NCI-H2081 (cell line): ENCODE measurements around the gene RAB11FIP4.

Experiments used
- DNase-seq, 2 experiments: peaks; one replicate each; lab custom pipeline; 2025; lab: John Stamatoyannopoulos, UW

Gene RAB11FIP4

DNA sequence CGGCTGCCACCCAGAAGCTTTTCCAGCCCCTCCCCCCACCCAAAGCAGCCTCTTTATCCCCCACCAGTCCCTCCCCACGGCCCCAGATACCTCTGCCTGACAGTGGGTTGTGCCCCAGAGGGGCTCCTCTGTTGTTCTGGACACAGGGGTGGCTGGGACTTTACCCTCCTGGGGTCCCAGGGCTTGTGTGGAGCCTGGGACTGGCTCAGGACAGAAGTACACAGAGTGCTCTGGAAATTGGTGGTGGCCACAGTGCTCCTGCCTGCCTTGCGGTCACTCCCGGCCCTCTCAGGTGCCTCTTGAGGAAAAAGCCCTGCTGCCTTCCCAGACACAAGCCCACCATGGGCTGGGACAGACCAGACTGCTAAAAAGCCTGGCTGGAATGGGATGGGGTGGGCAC lies 68.2 kb downstream of the RAB11FIP4 start:
- no peak for DNase-seq

DNA sequence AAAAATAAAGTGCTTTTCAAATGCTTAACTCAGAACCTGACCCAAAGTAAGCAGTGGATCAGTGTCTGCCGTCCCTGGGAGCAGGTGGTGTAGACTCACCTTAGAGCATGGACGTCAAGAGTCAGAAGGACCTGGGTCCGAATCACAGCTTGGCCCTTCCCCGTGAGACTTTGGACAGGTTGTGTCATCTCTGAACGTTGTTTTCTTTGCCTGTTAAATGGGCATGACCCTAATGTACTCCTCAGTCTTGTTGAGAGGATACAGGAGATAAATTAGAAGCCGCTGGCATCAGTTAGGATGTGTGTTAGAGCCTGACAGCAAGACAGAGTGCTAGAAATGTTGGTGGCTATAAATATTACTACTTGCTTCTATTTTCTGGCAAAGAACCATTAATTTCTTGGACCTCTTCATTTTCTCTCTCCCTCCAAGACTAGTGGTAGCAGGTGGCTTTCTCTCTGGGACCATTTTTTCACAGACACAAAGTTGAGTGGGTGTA lies 68.8 kb downstream of the RAB11FIP4 start:
- no peak for DNase-seq

DNA sequence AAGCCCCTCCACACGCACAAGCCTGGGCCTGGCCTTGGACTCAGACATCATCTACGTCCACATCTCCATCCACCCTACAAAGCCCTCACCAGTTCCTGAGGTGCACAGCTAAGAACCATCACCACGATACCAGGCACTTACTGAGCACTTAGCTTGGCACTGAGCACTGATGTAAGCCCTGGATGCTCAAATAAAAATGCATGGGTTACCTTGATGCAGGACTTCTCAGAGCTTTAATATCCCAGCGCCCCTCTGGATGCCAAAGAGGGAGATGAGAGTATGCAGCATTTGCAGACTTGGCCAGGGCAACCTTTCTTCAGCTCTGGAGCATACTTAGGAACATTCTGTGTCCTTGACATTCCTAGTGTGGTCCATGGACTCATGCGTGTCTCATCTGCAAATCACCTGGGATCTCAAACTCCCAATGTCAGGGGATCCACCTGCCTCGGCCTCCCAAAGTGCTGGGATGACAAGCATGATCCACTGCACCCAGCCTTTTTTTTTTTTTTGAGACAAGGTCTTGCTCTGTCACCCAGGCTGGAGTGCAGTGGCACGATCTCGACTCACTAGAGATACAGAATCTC lies 69.8 kb downstream of the RAB11FIP4 start:
- no peak for DNase-seq

DNA sequence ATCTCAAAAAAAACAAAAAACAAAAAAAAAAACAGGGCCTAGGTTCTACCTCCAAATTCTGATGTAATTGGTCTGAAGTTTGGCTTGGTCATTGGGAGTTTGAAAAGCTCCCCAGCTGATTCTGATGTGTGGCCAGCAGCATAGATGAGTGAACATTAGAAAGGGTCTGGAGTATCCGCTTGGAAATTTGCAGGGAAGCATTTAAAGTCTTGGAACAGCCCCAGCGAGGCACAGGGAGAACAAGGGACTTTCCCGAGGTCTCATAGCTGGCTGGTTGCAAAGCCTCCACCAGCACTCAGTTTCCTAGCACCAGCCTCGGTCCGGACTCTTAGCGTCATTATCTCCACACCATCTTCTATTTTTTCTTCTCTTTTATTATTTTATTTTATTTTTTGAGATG lies 70.8 kb downstream of the RAB11FIP4 start:
- no peak for DNase-seq

DNA sequence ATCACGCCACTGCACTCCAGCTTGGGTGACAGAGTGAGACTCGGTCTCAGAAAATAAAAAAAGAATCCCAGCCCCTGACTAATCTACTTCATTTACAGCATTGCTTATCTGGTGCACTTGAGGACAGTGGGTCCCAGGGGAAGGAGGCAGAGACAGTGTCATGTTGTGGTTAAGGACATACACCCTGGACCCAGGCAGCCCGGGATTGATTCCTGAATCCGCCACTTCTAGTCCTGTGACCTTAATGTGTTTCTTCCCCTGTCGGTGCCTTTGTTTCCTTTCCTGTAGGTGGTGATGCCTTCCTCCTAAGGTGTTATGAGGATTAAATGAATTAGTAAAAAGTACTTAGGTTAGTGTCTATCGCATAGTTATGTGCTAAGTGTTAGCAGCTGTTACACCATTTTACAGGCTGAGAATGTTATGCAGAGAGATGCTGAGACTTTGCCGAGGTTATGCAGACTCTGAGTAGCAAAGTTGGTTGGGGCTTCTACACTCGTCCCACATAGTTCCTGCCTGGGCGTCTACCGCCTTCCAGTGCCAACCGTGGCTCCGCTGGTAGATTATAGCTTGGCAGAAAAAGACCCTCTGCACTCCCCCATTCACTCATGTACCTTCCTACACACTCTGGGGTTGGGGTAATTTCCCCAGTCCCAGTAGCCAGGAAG lies 74.8 kb downstream of the RAB11FIP4 start:
- no peak for DNase-seq

DNA sequence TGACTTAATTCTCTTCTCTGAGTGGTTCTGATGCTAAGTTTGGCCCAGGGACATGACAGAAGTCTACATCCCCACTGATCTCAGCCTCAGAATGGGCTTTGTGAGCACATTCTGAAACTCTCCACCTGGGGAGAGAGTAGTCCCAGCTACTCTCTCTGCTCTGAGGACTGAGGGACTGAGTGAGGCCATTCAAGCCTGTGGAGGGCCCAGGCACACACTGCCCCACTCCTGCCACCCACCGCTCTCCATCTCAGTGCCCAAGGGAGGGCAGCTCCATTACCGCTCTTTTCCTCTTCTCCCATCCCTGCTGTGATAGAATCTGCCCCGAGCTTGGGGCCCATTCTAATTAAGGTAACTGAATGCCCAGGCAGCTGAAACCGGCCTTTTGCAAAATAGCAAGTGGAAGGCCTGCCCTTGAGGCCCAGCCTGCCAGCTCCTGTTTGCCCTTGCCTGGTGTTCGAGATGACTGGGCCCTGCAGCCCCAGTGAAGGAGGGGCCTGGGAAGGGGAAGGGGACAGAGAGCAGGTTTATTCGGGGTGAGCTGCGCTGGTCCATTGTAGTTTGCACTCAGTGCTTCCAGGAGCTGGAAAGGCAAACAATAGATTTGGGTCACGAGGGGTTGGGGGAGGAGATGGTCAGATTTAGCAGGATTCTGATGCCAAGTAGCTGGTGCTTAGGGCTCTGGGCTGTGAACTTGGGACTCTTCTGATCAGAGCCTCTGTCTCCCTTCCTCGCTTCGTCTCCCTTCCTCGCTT lies 76.2 kb downstream of the RAB11FIP4 start:
- DNase-seq = no peak

DNA sequence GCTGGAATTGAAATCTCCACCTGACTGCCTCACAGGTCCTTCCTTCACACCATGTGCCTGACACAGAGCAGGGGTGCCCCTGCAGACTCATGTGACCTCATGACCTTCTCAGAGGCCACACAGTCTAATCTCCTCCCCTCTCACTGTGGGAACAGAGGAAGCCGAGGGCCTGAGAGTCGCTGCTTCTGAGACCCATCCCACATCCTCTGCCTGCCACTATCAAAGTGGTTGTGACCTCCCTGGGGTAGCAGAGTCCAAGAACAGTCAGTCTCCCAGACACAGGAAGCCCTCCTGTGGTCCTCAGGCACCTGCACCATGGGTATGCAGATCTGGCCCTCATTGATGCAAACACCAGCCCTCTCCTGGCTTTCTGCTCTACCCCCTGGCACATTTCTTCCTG lies 78.5 kb downstream of the RAB11FIP4 start:
- no peak for DNase-seq

DNA sequence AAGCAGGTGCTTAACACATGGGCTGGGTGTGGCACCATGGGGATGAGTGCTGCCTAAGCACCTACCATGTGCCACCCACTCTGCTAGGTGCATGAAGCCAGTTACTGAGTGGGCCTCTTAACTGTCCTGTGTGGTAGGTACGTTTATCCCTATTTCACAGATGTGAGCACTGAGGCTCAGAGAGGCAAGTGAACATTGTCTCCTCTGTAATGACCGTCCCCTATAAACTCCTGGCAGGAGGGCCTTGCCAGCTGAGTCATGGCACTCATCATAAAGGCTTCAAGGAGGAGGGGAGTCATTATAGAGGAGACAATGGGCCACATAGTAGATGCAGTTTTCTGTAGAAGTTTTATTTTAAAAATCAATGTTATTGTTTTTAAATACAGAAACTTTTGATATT lies 79.1 kb downstream of the RAB11FIP4 start:
- DNase-seq = no peak

DNA sequence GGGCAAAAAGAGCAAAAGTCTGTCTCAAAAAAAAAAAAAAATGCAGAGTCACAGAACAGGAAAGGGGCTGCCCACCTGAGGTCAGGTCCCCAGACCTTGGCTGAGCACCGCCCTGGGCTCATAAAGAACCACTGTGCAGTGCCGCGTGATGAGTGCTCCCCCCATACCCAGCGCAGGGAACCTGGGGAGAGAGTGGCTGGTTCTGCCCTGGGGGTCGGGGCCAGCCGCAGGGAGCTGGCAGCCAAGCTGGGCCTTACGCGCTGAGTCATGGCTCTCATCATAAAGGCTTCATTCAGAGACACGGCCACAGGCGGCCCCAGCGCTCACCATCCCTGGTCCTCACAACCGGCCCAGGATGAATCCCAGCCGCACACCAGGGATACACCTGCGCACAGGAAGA lies 80.7 kb downstream of the RAB11FIP4 start:
- no peak for DNase-seq

DNA sequence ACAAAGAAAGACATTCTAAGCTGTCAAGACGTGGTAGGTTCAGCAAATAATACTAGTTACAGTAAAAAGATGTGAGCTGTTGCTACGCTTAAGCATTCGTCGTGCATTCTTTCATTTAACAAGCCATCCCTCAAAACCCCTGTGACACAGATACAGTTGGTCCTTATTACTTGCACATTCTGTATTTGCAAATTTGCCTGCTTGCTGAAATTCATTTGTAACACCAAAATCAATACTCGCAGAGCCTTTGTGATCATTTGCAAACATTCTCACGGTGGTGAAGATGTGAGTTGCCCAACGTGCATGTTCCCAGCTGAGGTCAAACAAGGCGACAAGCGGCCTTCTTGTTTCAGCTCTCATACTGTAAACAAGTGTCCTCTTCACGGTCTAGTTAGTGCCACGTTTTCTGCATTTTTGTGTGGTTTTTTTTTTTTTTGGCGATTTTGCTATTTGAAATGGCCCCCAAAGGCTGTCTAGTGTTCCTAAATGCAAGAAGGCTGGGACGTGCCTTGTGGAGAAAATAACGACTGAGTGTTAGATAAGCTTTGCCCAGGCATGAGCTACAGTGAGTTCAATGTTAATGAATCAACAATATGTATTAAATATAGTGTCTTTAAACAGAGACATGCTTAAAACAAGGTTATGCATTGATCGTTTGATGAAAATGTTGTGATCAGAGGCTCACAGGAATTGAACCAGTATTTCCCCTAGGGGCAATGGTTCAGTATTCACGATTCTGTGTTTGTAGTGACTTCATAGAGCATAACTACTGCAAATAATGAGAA lies 84.1 kb downstream of the RAB11FIP4 start:
- DNase-seq = no peak

DNA sequence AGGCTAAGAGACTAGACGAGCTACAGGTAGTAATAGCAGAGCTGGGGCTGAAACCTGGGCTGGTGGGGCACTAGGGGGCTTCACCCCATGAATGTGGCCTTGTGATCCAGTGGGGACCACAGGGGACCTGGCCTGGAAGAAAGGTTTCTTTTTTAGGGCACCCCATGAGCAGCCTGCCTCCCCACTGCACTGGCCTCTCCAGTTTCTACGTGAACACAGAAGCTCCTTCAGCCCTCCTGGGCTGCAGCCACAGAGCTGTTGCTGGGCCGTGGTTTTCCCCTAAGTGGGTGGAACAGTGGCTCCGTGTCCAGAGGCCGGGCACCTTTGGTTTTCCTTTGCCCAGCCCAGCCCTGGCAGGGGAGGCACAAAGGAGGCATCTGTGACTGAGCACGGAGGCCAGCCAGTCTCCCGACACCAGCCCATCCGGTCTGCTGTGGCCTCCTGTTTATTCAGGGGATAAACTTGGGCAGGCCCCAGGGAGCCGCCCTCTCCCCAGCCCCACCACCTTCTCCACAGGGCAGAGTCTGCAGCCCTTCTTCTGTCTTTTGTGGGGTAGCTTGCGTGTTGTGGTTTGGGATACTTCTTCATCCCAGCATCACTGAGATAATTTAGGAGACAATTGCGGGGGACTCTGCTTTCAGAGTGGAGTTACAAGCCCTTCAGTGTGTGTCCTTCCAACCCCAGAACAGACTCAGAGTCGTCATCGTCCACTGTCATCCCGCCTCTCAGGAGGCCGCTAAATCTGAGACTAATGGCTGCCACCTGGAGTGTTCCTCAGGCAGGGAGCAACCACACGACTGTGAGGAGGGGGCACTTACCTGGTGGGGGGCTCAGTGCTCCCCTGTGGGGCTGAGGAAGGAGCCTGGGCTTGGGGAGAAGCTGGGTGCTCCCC lies 85.3 kb downstream of the RAB11FIP4 start:
- no peak for DNase-seq

DNA sequence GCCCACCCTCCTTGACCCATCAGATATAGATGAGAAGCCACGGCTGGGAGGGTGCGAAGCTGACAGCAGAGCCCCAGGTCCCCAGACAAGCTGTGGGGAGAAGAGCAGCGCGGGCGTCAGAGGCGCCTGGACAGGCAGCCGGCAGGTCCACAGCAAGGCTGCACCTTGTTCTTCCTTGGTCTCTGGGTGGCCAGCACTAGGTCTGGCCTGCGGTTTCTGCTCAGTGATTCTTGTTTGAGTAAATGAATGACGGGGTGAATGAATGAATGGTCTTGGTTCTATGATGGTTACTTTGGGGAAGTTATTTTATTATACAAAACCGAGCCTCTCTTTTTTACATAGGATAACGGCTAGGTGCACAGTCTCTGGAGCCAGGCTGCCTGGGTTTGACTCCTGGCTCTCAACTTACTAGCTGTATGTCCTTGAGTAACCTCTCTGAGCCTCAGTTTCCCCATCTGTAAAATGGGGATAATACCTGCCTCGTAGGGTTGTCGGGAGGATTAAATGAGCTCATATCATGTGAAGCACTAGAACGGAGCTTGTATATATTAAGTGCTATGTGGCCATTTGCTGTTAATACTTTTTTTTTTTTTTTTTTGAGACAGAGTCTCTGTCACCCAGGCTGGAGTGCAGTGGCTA lies 86.1 kb downstream of the RAB11FIP4 start:
- no peak for DNase-seq

DNA sequence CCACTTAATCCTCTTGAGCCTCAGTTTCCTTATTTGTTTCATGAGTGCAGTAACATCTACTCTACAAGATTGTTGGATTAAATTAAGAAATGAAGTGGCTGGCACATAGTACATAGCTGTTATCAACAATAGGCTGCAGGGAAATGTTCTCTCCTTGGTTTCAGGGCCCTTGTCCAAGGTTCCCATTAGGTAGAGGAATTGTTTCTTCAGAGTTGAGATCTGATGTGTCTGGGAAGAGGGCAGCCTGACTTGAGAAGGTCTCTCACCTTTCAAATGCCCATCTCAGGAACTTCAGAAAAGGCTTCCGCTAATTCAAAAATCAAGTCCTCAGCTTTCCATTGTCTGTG lies 87.6 kb downstream of the RAB11FIP4 start:
- DNase-seq = no peak

DNA sequence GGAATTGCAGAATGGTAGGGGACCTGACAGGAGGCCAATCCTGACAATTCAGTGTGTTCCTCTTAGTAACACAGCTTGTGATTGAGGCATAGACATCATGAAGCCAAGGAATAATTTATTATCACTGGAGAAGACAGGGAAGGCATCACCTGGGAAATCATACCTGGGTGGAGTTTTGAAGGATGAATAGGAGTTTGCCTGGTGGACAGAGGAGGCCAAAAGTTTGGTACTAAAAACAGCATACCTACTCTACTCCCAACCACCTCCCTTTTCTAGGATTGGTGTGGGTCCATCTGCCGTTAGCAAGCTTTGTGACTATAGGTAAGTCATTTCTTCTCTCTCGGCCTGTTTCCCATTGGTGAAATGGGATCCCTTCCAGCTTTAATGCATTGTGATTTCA lies 88.0 kb downstream of the RAB11FIP4 start:
- no peak for DNase-seq

DNA sequence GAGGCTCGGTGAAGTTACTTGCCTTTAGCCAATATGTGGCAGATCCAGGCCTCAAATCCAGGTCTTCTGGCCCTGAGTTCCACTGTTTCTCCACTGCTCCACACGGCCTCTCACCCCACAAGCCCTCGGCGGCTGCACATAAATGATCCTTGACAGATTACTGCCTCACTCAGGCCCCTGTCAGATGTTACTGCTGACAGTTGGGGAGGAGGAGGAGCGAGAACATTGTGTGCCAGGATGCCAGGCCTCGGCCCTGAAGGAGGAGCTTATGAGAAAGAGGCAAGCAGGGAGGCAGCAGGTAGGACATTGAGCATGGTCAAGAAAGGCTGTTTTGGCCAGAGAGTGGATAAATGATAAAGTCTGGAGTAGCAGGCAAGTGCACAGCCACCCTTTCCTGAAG lies 88.6 kb downstream of the RAB11FIP4 start:
- no peak for DNase-seq

DNA sequence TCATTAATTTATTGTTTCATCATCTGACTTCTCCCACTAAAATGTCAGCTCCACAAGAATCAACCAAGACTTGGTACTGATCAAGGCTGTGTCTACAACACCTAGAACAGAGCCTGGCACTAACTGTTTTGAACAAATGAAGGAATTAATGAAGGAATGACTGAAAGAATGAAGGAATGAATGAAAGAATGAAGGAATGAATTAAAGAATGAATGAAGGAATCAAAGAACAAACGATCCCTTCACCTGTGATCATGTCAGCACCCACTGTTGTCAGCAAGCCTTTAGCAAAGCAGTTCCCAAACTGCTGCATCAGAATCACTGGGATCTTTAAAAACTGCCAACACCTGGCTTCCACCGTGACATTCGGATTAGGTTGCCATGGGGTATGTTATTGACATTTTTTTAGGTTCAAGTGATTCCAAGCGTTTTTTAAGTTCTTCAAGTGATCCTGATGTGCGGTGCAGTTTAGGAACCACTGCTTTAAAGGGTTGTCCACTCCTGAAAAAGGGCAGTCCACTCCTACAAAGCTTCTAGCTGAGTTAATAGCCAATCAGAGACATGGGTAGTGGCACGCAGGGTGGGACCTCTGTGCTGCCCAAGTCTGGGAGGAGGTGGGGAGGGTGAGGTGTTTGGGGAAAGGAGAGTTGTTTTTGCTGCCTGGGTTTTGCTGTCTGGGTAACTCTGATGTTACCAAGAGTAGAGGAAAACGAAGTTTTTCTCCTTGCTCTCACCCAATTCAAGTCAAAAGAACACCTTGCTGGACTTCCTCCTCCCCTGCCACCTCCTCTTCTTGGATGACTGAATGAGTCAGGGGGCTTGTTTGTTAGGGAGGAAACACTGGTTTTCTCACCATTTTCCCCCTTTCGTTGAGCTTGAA lies 89.7 kb downstream of the RAB11FIP4 start:
- no peak for DNase-seq

DNA sequence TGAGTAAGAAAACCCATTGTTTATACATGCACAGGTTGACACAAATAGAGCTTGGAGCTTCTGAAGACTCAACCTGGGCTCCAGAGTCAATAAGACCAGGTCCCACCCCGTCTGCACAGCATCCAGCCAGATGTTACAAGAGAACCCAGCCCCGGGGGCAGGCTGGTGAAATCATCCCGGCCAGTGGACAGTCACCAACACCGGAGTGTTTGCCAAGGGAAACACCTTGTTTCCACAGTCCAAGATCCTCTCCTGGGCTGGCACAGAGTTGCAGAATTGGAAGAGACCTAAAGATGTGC lies 90.3 kb downstream of the RAB11FIP4 start:
- DNase-seq = no peak

DNA sequence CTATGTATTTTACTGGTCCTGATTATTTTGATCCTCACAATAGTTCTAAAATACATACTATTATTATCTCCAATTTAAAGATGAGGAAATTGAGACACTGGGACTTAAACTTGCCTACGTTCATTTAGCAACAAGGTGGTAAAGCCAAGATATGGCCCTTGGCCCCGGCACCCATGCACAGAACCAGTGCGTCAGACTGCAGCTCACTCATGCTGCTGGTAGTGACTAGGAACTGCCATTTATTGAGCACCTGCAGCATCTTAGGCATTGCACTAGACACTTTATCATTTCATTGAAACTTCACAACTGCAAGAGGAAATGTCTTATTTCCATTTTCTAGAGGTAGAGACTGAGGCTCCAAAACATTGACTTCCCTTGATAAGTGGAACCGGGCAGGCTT lies 93.3 kb downstream of the RAB11FIP4 start:
- DNase-seq = no peak

DNA sequence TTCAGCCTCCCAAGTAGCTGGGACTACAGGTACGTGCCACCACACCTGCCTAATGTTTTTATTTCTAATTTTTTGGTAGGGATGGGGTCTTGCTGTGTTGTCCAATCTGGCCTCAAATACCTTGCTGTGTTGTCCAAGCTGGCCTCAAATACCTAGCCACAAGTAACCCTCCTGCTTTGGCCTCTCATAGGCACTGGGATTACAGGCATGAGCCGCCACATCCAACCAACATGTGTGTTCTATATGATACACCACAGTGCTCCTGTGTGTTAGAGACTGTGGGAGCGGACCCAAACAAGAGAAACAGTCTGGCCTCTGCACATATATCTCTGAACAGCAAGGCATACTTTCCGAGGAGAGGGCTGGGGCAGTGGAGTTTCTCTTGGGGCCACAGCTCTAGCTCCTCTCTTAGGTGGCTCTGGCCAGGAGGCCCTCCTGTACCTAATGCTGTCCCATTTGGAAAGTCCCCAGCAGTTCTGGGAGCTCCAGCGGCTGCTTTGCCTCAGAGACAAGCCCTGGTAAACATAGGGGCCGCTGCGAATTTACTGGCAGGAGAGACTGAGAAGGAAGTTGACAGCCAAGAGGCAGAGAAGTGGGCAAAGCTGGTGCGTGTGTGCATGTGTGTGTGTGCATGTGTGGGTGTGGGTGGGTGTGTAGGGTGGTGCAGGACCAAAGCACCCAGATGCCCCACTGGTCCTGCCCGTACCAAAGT lies 95.0 kb downstream of the RAB11FIP4 start:
- DNase-seq = no peak
